HG02981 (cell line): Measurements from ENCODE around the gene LCE3A.

Experiments
- ATAC-seq: cut with Tn5 transposase; IDR thresholded peaks from one replicate; pipeline ENCODE4 v1.9.1; 2021; ENCODE audit warnings: mild to moderate bottlenecking, moderate library complexity; ENCODE audit not compliant: unreplicated experiment

The LCE3A gene

GRCh38 chr1:152577168-152577567, 45.7 kb downstream of the LCE3A start:
- no peak for ATAC-seq
